ENCODE measurements around the gene IL31RA.

The IL31RA gene

DNA sequence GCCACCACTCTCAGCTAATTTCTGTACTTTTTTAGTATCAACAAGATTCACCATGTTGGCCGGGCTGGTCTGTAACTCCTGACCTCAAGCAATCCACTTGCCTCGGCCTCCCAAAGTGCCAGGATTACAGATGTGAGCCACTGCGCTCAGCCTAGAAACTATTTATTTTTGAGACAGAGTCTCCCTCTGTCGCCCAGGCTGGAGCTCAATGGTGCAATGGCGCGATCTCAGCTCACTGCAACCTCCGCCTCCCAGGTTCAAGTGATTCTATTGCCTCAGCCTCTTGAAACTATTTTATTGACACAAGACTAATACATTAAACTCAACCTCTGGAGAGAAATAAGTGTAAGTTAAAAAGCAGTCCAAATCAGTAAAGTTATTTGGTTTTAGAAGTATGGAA lies 109.6 kb downstream of the IL31RA start:
- H3K9me3 ChIP-seq (ENCODE audit: insufficient read depth, low read depth, low read length), result no peaks in the 10 kb centered on the region
- no peak overlapping the region for H3K4me3 ChIP-seq (ENCODE audit: low read length)
- H3K4me1 ChIP-seq (ENCODE audit: insufficient read depth, low read length), result no peaks in the 10 kb centered on the region
- H3K9ac ChIP-seq (ENCODE audit: low read depth, low read length), result no peak overlapping the region
- H3K36me3 ChIP-seq (ENCODE audit: insufficient read depth, low read length), result peaks cover 25% of the 10 kb centered on the region
- WGBS, result 97% methylated on average over 7 of the region's 7 CpGs
- H3K27ac ChIP-seq (ENCODE audit: low read depth, low read length), result no peak overlapping the region
- H3K27me3 ChIP-seq (ENCODE audit: insufficient read depth, low read length), result no peaks in the 10 kb centered on the region

DNA sequence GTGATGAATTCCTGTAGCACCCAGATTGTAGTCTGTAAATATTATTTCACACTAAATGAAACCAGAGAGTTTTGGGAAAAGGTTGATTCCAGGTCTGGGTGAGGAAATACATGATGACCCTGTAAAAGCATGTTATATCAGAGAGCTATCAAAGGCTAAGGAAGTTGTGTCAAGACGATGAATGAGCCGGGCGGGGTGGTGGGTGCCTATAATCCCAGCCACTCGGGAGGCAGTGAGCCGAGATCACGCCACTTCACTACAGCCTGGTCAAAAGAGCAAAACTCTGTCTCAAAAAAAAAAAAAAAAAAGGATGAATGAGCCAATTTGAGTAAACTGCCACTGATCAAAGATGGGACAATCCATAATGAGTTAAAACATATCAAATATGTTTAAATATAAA lies 114.4 kb downstream of the IL31RA start:
- no peak overlapping the region for H3K4me3 ChIP-seq (ENCODE audit: low read length)
- no peaks in the 10 kb centered on the region for H3K9me3 ChIP-seq (ENCODE audit: insufficient read depth, low read depth, low read length)
- H3K27me3 ChIP-seq (ENCODE audit: insufficient read depth, low read length), result no peaks in the 10 kb centered on the region
- no peaks in the 10 kb centered on the region for H3K4me1 ChIP-seq (ENCODE audit: insufficient read depth, low read length)
- peaks cover 6% of the 10 kb centered on the region; the same call in 1 of the 2 replicates for H3K36me3 ChIP-seq (ENCODE audit: insufficient read depth, low read length)
- 95% methylated on average over 6 of the region's 6 CpGs for WGBS
- no peak overlapping the region for H3K9ac ChIP-seq (ENCODE audit: low read depth, low read length)
- H3K27ac ChIP-seq (ENCODE audit: low read depth, low read length), result no peak overlapping the region

DNA sequence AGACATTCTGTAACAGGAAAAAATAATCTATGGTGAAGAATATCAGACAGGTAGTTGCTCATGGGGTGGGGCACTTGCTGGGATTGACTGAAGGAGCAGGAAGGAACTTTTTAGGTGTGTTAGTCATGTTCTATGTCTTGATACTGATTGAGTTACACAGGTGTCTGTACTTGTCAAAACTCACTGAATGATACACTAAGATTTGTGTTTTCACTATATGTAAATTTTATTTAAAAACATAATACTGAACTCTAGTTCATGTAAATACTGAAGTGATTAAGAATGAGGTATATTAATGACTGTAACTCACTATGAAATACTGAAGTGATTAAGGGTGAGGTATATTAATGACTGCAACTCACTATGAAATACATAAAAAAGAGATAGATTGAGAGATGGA lies 115.1 kb downstream of the IL31RA start:
- no peak overlapping the region for H3K27ac ChIP-seq (ENCODE audit: low read depth, low read length)
- H3K9ac ChIP-seq (ENCODE audit: low read depth, low read length), result no peak overlapping the region
- H3K9me3 ChIP-seq (ENCODE audit: insufficient read depth, low read depth, low read length), result no peaks in the 10 kb centered on the region
- H3K4me1 ChIP-seq (ENCODE audit: insufficient read depth, low read length), result no peaks in the 10 kb centered on the region
- peaks cover 6% of the 10 kb centered on the region; the same call in 1 of the 2 replicates for H3K36me3 ChIP-seq (ENCODE audit: insufficient read depth, low read length)
- H3K27me3 ChIP-seq (ENCODE audit: insufficient read depth, low read length), result no peaks in the 10 kb centered on the region
- no peak overlapping the region for H3K4me3 ChIP-seq (ENCODE audit: low read length)

DNA sequence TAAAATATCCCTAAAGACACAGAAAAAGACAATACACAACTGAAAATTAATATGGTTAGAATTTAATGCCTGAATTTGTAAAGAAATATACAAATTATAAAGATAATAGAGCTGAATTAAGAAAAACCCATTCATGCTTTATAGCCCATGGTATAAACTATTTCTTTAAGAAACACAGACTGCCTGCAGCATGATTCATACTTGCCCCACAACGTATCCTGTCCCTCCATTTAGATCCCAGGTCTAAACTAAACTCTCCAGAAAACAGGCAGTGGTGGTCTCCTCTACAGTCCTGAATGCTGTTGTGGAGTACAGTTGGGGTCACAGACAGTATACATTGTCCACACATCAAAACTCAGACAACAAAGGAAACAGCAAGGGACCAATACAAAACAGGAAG lies 118.8 kb downstream of the IL31RA start:
- H3K4me1 ChIP-seq (ENCODE audit: insufficient read depth, low read length), result no peaks in the 10 kb centered on the region
- H3K27me3 ChIP-seq (ENCODE audit: insufficient read depth, low read length), result no peaks in the 10 kb centered on the region
- H3K36me3 ChIP-seq (ENCODE audit: insufficient read depth, low read length), result 0 out of 2 replicates have a peak, but pooled peaks cover under 1% of the 10 kb centered on the region
- no peak overlapping the region for H3K9ac ChIP-seq (ENCODE audit: low read depth, low read length)
- no peaks in the 10 kb centered on the region for H3K9me3 ChIP-seq (ENCODE audit: insufficient read depth, low read depth, low read length)
- H3K4me3 ChIP-seq (ENCODE audit: low read length), result no peak overlapping the region
- WGBS, result 85% methylated on average over 1 of the region's 1 CpG
- no peak overlapping the region for H3K27ac ChIP-seq (ENCODE audit: low read depth, low read length)

Measured in HUES64 (cell line).